ENCODE results near the gene PHACTR1.
"Not testable (repeated sequence)": the region's sequence is repeated elsewhere in the genome, so short reads cannot be mapped to it uniquely, and the experiment has no call there.

The PHACTR1 gene

GRCh38 chr6:12719017-12719416, 2.5 kb downstream of the PHACTR1 start:
- TF ChIP-seq CTCF (IDR thresholded peaks at IDR 0.05; ENCODE audit: low read depth, low read length): no peak
- DNase-seq (ENCODE audit: extremely low read depth, low read depth): no peak

- no peak for TF ChIP-seq CTCF (IDR thresholded peaks at IDR 0.05; ENCODE audit: low read depth, low read length)
- DNase-seq (ENCODE audit: extremely low read depth, low read depth): no peak
Measured at GRCh38 chr6:12720310-12720709, 3.7 kb downstream of the PHACTR1 start.

- TF ChIP-seq CTCF (IDR thresholded peaks at IDR 0.05; ENCODE audit: low read depth, low read length): no peak
- DNase-seq (ENCODE audit: extremely low read depth, low read depth): no peak
Measured at GRCh38 chr6:12725263-12725662, 8.7 kb downstream of the PHACTR1 start.

- no peak for TF ChIP-seq CTCF (IDR thresholded peaks at IDR 0.05; ENCODE audit: low read depth, low read length)
- DNase-seq (ENCODE audit: extremely low read depth, low read depth): no peak
Measured at GRCh38 chr6:12729467-12729866, 12.9 kb downstream of the PHACTR1 start.

- DNase-seq (ENCODE audit: extremely low read depth, low read depth): not testable (repeated sequence)
Measured at GRCh38 chr6:12730809-12731208, 14.2 kb downstream of the PHACTR1 start.

GRCh38 chr6:12733876-12734275, 17.3 kb downstream of the PHACTR1 start:
- no peak for TF ChIP-seq CTCF (IDR thresholded peaks at IDR 0.05; ENCODE audit: low read depth, low read length)
- DNase-seq (ENCODE audit: extremely low read depth, low read depth): no peak

- TF ChIP-seq CTCF (IDR thresholded peaks at IDR 0.05; ENCODE audit: low read depth, low read length): no peak
- DNase-seq (ENCODE audit: extremely low read depth, low read depth): no peak
Measured at GRCh38 chr6:12735786-12736185, 19.2 kb downstream of the PHACTR1 start.

GRCh38 chr6:12748411-12748810, 31.8 kb downstream of the PHACTR1 start:
- no peak for TF ChIP-seq CTCF (IDR thresholded peaks at IDR 0.05; ENCODE audit: low read depth, low read length)
- DNase-seq (ENCODE audit: extremely low read depth, low read depth): no peak
